Measurements from ENCODE around the gene EVI5L.
"Not testable (repeated sequence)": the region's sequence is repeated elsewhere in the genome, so short reads cannot be mapped to it uniquely, and the experiment has no call there.

Gene EVI5L

GRCh38 chr19:7788178-7788932, 41.7 kb upstream of the EVI5L start:
- TF ChIP-seq CTCF (conservative IDR thresholded peaks at IDR 0.05; ENCODE audit: low read depth, low read length) = no peak
- DNase-seq (ENCODE audit: low read depth) = no peak
- no peak overlapping the region for H3K4me3 ChIP-seq (ENCODE audit: low read depth, low read length)

- H3K4me3 ChIP-seq (ENCODE audit: low read depth, low read length) = no peak overlapping the region
- TF ChIP-seq CTCF (conservative IDR thresholded peaks at IDR 0.05; ENCODE audit: low read depth, low read length) = no peak
- no peak for DNase-seq (ENCODE audit: low read depth)
Observed at GRCh38 chr19:7788933-7789323, 41.1 kb upstream of the EVI5L start.

GRCh38 chr19:7789447-7789846, 40.6 kb upstream of the EVI5L start:
- TF ChIP-seq CTCF (conservative IDR thresholded peaks at IDR 0.05; ENCODE audit: low read depth, low read length) = no peak
- no peak for DNase-seq (ENCODE audit: low read depth)
- H3K4me3 ChIP-seq (ENCODE audit: low read depth, low read length) = no peak overlapping the region

- no peak overlapping the region for H3K4me3 ChIP-seq (ENCODE audit: low read depth, low read length)
- no peak for DNase-seq (ENCODE audit: low read depth)
- no peak for TF ChIP-seq CTCF (conservative IDR thresholded peaks at IDR 0.05; ENCODE audit: low read depth, low read length)
Observed at GRCh38 chr19:7790416-7790815, 39.6 kb upstream of the EVI5L start.

- no peak overlapping the region for H3K4me3 ChIP-seq (ENCODE audit: low read depth, low read length)
- no peak for TF ChIP-seq CTCF (conservative IDR thresholded peaks at IDR 0.05; ENCODE audit: low read depth, low read length)
- peak; percentile 23 for DNase-seq (ENCODE audit: low read depth)
Observed at GRCh38 chr19:7792281-7792680, 37.7 kb upstream of the EVI5L start.

GRCh38 chr19:7792701-7793100, 37.3 kb upstream of the EVI5L start:
- DNase-seq (ENCODE audit: low read depth) = not testable (repeated sequence)

GRCh38 chr19:7793493-7793892, 36.5 kb upstream of the EVI5L start:
- no peak for TF ChIP-seq CTCF (conservative IDR thresholded peaks at IDR 0.05; ENCODE audit: low read depth, low read length)
- DNase-seq (ENCODE audit: low read depth) = no peak
- H3K4me3 ChIP-seq (ENCODE audit: low read depth, low read length) = no peak overlapping the region

More at GRCh38 chr19:7792701-7793100, 37.3 kb upstream of the EVI5L start:
- H3K4me3 ChIP-seq (ENCODE audit: low read depth, low read length) = not testable (repeated sequence)
